Nucleus accumbens (tissue), 56 donors: ENCODE data around the gene TRIM61.
"Not testable (repeated sequence)": the region's sequence is repeated elsewhere in the genome, so short reads cannot be mapped to it uniquely, and the experiment has no call there.

Experiments
- DNase-seq, 56 donors: peaks; one replicate each; lab custom pipeline; 2025; lab: John Stamatoyannopoulos, UW

The TRIM61 gene

GRCh38 chr4:164959421-164959820 lies 18.0 kb downstream of the TRIM61 start:
- not testable (repeated sequence) for DNase-seq

DNA sequence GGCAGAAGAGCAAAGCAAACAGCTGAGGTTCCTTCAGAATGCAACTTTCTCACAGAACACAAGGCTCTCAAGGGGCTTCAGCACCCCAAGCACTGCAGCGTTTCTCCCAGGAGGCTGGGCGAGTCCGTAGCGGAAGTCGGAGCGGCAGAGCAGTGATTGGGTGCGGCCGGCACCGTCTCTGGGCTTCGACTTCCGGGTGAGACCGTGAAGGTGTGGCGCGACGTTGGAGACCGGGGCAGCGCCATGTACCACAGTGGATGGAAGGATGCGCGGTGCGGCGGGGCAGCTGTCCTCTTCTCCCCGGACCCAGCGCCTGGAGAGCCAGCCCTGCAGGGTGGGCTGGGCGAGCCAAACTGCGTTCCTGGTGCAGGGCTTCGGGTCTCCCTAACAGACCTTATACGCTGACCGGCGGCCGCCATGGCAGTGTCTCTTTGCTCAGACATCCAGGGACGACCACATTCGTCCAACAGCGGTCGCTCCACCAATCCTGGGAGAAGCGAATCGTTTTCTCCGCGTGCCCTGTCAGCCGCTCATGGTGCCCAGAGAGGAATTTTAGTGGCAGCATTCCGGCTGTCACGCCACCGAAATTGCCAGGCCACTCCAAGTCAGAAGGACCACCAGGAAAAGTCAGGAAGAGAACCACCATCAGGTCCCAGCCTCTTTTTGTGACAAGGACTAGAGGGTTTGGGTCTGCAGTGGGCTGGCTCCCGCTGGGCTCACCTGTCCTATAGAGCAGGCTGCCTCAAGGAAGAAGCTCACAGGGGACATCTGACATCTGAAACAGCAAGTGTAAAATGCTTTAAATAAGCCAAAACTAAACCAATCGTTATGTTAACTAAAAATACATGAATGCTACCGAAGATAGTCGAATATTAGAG lies 20.5 kb downstream of the TRIM61 start:
- peak in 54 of 56 donors; percentile 47 to 94 (median 77) for DNase-seq

DNA sequence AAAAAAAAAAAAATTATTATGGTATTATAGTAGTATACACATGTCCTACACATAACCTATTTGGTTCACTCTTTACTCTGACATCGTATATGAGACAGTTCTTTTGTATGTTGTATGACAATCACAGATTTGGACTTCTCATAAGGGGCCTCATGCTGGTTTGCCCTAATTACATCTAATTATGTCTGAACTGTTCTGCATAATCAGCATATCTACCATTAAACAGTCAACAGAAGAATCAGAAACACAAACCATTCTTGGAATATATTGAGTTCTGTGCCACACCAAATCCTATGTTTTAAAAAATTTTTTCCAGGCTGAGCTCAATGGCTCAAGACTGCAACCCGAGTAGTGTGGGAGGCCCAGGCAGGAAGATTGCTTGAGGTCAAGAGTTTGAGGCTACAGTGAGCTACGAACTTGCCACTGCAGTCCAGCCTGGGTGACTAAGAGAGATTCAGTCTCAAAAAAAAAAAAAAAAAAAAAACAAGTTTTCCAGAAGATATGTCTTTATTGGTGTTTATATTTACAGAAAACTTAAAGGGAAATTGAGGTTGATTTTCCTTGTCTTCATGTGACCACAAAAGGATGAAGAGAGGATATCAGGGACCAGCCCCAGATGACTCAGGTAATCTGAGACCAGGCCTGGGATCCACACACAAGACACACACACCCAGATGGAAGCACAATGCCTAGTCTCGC lies 22.2 kb downstream of the TRIM61 start:
- DNase-seq: no peak

DNA sequence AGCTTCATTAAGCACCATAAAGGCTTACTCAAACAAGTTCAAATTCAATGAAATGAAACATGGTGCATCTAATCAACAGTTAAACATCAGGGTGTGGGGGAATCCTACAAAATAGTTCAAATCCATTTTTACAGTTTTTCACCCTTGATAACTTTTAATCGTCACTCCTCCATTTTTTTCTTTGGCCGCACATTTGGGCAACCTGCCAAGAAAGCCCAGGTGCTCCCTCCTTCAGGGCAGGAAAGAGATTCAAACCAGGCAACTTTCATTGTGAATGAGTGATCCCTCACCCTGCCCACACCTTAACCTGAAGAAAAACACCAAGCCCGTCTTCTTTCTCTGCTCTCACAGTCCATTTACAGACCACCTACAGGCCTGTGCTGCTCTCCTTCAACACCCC lies 24.9 kb downstream of the TRIM61 start:
- DNase-seq: no peak

- peak in 2 of 56 donors; percentile 1 to 2 for DNase-seq
Measured at GRCh38 chr4:164949448-164950143, 27.9 kb downstream of the TRIM61 start.

GRCh38 chr4:164948975-164949374 lies 28.5 kb downstream of the TRIM61 start:
- no peak for DNase-seq

DNA sequence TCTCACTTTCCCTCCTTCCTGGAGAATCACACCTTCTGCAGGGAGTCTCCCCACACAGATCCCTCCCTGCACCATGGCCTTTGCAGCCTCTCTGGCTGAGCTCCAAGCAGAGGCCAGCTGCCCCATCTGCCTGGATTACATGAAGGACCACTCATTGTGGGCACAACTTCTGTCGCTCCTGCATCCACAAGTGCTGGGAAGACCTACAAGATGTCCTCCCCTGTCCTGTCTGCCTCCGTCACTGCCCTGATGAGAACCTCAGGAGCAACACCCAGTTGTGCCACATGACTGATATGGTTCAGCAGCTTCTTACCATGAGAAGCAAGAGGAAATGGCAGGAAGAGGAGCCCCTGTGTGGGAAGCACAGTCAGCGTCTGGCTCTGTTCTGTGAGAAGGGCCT lies 29.5 kb downstream of the TRIM61 start:
- DNase-seq: not testable (repeated sequence)

DNA sequence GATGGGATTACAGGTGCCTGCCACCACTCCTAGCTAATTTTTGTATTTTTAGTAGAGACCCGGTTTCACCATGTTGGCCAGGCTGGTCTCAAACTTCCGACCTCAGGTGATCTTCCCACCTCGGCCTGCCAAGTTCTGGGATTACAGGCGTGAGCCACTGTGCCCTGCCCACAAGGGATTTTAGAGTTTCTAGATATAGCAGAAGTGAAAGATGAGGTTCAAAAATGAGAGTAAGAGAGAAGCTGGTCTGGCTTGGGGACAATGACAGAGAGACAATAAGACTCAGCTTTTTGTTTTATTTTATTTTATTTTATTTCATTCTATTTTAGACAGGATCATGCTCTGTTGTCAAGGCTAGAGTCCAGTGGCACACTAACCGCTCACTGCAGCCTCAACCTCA lies 30.6 kb downstream of the TRIM61 start:
- no peak for DNase-seq

- no peak for DNase-seq
Measured at GRCh38 chr4:164945146-164945545, 32.3 kb downstream of the TRIM61 start.

- no peak for DNase-seq
Measured at GRCh38 chr4:164943192-164943591, 34.3 kb downstream of the TRIM61 start.

- DNase-seq: peak in 37 of 56 donors; percentile 1 to 64 (median 20)
Measured at GRCh38 chr4:164937576-164938270, 39.7 kb downstream of the TRIM61 start.

GRCh38 chr4:164935865-164936606 lies 41.4 kb downstream of the TRIM61 start:
- DNase-seq: not testable (repeated sequence)

GRCh38 chr4:164935363-164935762 lies 42.1 kb downstream of the TRIM61 start:
- no peak for DNase-seq

- no peak for DNase-seq
Measured at GRCh38 chr4:164933244-164933643, 44.2 kb downstream of the TRIM61 start.

- no peak for DNase-seq
Measured at GRCh38 chr4:164931551-164932324, 45.7 kb downstream of the TRIM61 start.

DNA sequence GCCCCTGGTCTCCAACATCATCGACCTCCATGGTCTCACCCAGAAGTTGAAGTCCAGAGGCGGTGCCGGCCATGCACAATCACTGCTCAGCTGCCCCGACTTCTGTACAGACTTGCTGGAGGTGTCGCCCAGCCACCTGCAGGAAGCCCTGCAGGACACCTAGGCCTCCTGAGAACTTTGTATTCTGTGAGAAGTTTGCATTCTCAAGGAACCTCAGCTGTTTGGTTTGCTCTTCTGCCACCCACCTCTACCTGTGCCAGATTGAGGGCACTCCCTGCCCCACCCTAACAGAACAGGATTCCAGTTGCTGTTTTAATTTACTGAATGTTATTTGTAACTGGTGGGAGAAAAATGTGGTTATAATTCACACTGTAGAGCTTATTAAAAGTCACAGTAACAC lies 46.8 kb downstream of the TRIM61 start:
- no peak for DNase-seq

DNA sequence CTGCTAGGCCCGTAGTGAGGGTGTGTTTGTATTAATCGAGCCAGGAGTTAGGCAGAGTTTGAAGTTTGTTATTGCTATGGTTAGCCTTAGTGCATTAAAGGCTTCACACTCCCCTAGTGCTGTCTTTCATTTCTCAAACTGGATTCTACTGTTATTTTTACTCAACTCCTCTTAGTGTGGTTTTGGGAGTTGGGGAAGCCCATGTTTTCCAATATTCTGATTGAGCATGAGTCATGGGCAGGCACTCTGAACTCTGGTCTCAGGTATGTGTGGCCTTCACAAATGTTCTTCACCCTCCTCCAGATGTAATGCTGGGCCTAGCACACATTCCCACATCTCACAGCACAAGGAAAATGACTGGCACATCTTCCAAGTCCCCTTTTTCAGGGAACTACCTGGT lies 50.4 kb downstream of the TRIM61 start:
- not testable (repeated sequence) for DNase-seq

- no peak for DNase-seq
Measured at GRCh38 chr4:164926301-164926700, 51.2 kb downstream of the TRIM61 start.

DNA sequence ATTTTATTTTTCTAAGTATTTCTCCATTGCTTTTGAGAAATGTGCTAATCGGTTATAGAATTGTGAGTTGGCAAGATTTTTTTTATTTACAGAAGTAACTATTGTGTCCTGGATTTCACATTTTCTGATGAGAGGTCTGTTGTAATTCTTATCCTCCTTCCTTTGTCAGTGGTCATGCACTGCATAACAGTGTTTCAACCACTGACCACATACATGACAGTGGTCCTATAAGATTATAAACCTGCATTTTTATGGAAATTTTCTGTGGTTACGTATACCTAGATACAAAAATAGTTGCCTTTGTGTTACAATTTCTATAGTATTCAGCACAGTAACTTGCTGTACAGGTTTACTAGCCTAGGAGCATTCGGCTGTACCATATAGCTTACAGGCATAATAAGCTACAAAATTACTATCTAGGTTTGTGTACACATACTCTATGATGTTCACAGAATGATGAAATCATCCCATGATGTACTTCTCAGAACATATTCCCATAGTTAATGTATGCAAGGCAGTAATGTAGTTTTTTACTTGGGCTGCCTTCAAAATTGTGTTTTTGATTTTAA lies 52.7 kb downstream of the TRIM61 start:
- DNase-seq: no peak
